Keratinocyte (primary cell): ENCODE results near the gene SRGAP3. TPM values are rescaled to one million over a fixed set of nuclear protein-coding genes. Genes with fewer than 3 reads are reported as not detected.

Experiments used
- DNase-seq: peaks from one replicate; pipeline ENCODE4 v3.0.0-alpha.2; 2011; ENCODE audit warnings: low read depth, missing footprints, low spot score
- FAIRE-seq: peaks from 2 replicates; lab custom pipeline; 2011; peaks lifted over from hg19 to GRCh38; lab: Jason Lieb, UNC
- H2AFZ ChIP-seq: 2 replicates; pipeline ENCODE4 v1.6.0; 2012; ENCODE audit warnings: low read length, control low read depth, inconsistent platforms; ENCODE audit not compliant: control insufficient read depth
- H3K27ac ChIP-seq: 2 replicates; pipeline ENCODE4 v1.5.1; 2011; ENCODE audit warnings: low read length; ENCODE audit not compliant: control insufficient read depth, insufficient read depth
- H3K27me3 ChIP-seq: 3 replicates; pipeline ENCODE4 v1.6.0; 2011; ENCODE audit warnings: low read length; ENCODE audit not compliant: control insufficient read depth, insufficient read depth; ENCODE audit errors: extremely low read depth
- H3K36me3 ChIP-seq, 2 experiments: 2 replicates in 1 of 2; 3 replicates in 1 of 2; pipeline ENCODE4 v1.5.1; 2011; ENCODE audit warnings: low read length in 2 of 2, mild to moderate bottlenecking in 1 of 2; ENCODE audit not compliant: control insufficient read depth in 2 of 2, insufficient read depth in 2 of 2; ENCODE audit errors: extremely low read depth in 1 of 2
- H3K4me1 ChIP-seq: 3 replicates; pipeline ENCODE4 v1.5.1; 2011; ENCODE audit warnings: low read length; ENCODE audit not compliant: control insufficient read depth, insufficient read depth; ENCODE audit errors: extremely low read depth
- H3K4me2 ChIP-seq: 3 replicates; pipeline ENCODE4 v1.6.0; 2011; ENCODE audit warnings: low read depth, low read length; ENCODE audit not compliant: control insufficient read depth, insufficient read depth; ENCODE audit errors: extremely low read depth
- H3K4me3 ChIP-seq, 3 experiments: fragments of 200-600 bp in 1 of 3; sonication (generic) in 1 of 3; 2 replicates in 2 of 3; 3 replicates in 1 of 3; pipeline ENCODE4 v1.5.1; 2011 to 2016; ENCODE audit warnings: low read length in 3 of 3, mild to moderate bottlenecking in 3 of 3, control low read depth in 2 of 3, inconsistent platforms in 1 of 3, low read depth in 1 of 3, mixed read lengths in 1 of 3, mixed run types in 1 of 3, moderate library complexity in 1 of 3; ENCODE audit not compliant: control insufficient read depth in 2 of 3, insufficient read depth in 2 of 3; ENCODE audit errors: extremely low read depth in 1 of 3
- H3K79me2 ChIP-seq: 2 replicates; pipeline ENCODE4 v1.6.0; 2012; ENCODE audit warnings: low read length; ENCODE audit not compliant: control insufficient read depth, insufficient read depth
- H3K9ac ChIP-seq: 3 replicates; pipeline ENCODE4 v1.6.0; 2011; ENCODE audit warnings: low read length; ENCODE audit not compliant: control insufficient read depth, insufficient read depth; ENCODE audit errors: extremely low read depth
- H3K9me1 ChIP-seq: 3 replicates; pipeline ENCODE4 v1.6.0; 2011; ENCODE audit warnings: low read length; ENCODE audit not compliant: control insufficient read depth, insufficient read depth; ENCODE audit errors: extremely low read depth
- H3K9me3 ChIP-seq: 2 replicates; pipeline ENCODE4 v1.5.1; 2012; ENCODE audit warnings: low read depth, low read length; ENCODE audit not compliant: control insufficient read depth
- H4K20me1 ChIP-seq: 3 replicates; pipeline ENCODE4 v1.6.0; 2011; ENCODE audit warnings: low read length; ENCODE audit not compliant: control insufficient read depth, insufficient read depth; ENCODE audit errors: extremely low read depth
- CTCF ChIP-seq, 3 experiments: IDR thresholded peaks in 1 of 3; conservative IDR thresholded peaks in 1 of 3; optimal IDR thresholded peaks in 1 of 3; 2 replicates in 2 of 3; 3 replicates in 1 of 3; pipeline versions ENCODE3 to v1.5.1; 2011; ENCODE audit warnings: low read length in 3 of 3, mild to moderate bottlenecking in 3 of 3, moderate library complexity in 2 of 3, control low read depth in 1 of 3, inconsistent platforms in 1 of 3; ENCODE audit not compliant: insufficient read depth in 2 of 3; ENCODE audit errors: extremely low read depth in 1 of 3
- EZH2 ChIP-seq: IDR thresholded peaks from one replicate; pipeline ENCODE4 v1.6.1; 2012; ENCODE audit warnings: inconsistent platforms, mild to moderate bottlenecking, low read length, moderate library complexity
- dilution Hi-C: fragments of 300-500 bp; cut with MboI; formaldehyde crosslinking; loops from one replicate; pipeline ENCODE4 v1.7.0; 2020; ENCODE audit warnings: low sequenced_read_pairs; ENCODE audit not compliant: extremely low pct_ligation_motif_present
- polyA plus RNA-seq, 5 experiments: library from polyadenylated mRNA; depleted of rRNA in 3 of 5; stranded (reverse) in 3 of 5; stranded (forward) in 1 of 5; unstranded in 1 of 5; fragments of >200 nt; gene quantifications; 1 replicate in 1 of 5; 2 replicates in 3 of 5; 3 replicates in 1 of 5; pipeline versions ENCODE4 v1.2.1 to v1.2.3, GENCODE V29; 2011 to 2012; ENCODE audit warnings: missing spikeins in 2 of 5, low read depth in 1 of 5, low replicate concordance in 1 of 5

SRGAP3 gene
- polyA plus RNA-seq, 1 donor (not counting 4 experiments of a cell fraction or from before 2014, with no cell fraction given), result 7.2 TPM

DNA sequence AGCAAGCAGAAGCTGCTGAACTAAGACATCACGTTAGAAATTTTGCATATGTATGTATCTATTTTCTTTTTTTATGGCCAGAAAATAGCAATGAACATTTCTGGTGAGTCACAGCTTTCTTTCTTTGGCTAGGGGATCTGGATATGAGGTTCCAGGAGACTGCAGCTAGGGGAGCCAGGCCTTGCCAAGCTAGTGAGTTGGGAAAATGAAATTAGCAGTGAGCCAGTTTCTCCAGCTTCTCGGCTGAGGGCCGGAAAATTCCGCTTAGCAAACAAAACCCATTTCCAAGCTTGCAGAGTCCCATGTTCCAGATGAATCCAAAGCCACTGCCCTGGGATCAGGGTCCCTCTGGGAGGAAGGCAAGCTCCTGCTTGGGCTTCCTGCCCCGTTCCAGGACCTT lies 137.6 kb downstream of the SRGAP3 start:
- H3K4me3 ChIP-seq, result no peak overlapping the region
- TF ChIP-seq CTCF (optimal IDR thresholded peaks at IDR 0.05 in 1 of 3, IDR thresholded peaks at IDR 0.05 in 1 of 3, conservative IDR thresholded peaks at IDR 0.05 in 1 of 3; ENCODE audit: extremely low read depth in 1 of 3, insufficient read depth in 2 of 3, low read length in 3 of 3) (no peak), EZH2 (no peak)
- H3K4me1 ChIP-seq, result no peaks in the 10 kb centered on the region
- FAIRE-seq, result no peak
- DNase-seq, result no peak
- dilution Hi-C loops, result no loop called here
- no peaks in the 10 kb centered on the region for H3K9me3 ChIP-seq
- no peaks in the 10 kb centered on the region for H3K9me1 ChIP-seq
- H2AFZ ChIP-seq, result no peak overlapping the region
- H3K4me2 ChIP-seq, result no peak overlapping the region
- H3K27me3 ChIP-seq, result no peaks in the 10 kb centered on the region
- no peaks in the 10 kb centered on the region for H3K79me2 ChIP-seq
- peaks cover 0 to 3% of the 10 kb centered on the region in 2 experiments for H3K36me3 ChIP-seq
- no peak overlapping the region for H3K27ac ChIP-seq
- H4K20me1 ChIP-seq, result no peaks in the 10 kb centered on the region
- no peak overlapping the region for H3K9ac ChIP-seq

DNA sequence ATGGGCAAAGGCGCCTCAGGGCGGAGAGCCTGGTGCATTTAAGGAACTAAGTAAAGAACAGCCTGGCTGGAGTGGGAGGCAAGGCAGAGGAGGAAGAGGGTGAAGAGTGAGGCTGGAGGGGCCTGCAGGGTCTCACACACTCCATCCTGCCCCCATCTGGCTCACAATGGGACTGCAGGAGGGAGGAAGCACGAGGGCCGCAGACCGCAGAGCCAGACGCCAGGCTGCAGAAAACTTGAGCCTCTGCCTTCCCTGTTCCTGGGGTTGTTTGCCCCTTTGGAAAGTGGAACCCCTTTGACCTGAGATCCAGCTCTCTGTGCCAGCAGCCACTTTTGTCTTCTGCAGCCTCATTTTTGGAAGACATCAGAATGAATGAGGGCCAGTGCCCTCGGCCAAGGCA lies 138.0 kb downstream of the SRGAP3 start:
- TF ChIP-seq CTCF (optimal IDR thresholded peaks at IDR 0.05 in 1 of 3, IDR thresholded peaks at IDR 0.05 in 1 of 3, conservative IDR thresholded peaks at IDR 0.05 in 1 of 3; ENCODE audit: extremely low read depth in 1 of 3, insufficient read depth in 2 of 3, low read length in 3 of 3), result peak in 1 of 3 experiments; percentile 16
- no peak for TF ChIP-seq EZH2
- Histone ChIP-seq H3K9me3 (no peaks in the 10 kb centered on the region), H3K9me1 (no peaks in the 10 kb centered on the region), H3K4me1 (no peaks in the 10 kb centered on the region), H3K4me2 (no peak overlapping the region), H4K20me1 (no peaks in the 10 kb centered on the region), H3K27me3 (no peaks in the 10 kb centered on the region), H3K9ac (no peak overlapping the region), H3K36me3 (peaks cover 0 to 1% of the 10 kb centered on the region in 2 experiments), H2AFZ (no peak overlapping the region), H3K4me3 (no peak overlapping the region), H3K27ac (no peak overlapping the region), H3K79me2 (no peaks in the 10 kb centered on the region)
- no peak for FAIRE-seq
- DNase-seq, result no peak
- dilution Hi-C loops, result no loop called here
